ENCODE data around the gene NNT. TPM values are rescaled to one million over a fixed set of nuclear protein-coding genes. Genes with fewer than 3 reads are reported as not detected.

NNT gene
- total and polyA plus RNA-seq, 9 of the 15 experiments (the other 6 are each of a cell fraction or from before 2014, with no cell fraction given) = 21.9 to 68.6 (median 42.2) TPM

- TF ChIP-seq ZNF318 (IDR thresholded peaks at IDR 0.05; ENCODE audit: borderline replicate concordance in 1 of 2, low read depth in 1 of 2) = no peak
- TF ChIP-seq MCM7 (IDR thresholded peaks at IDR 0.05) = no peak
- TF ChIP-seq ZNF277 (CRISPR knock-in tag; IDR thresholded peaks at IDR 0.05; ENCODE audit: borderline replicate concordance) = no peak
Observed at GRCh38 chr5:43602461-43603343, at the start of gene NNT (continued).

All from K562 (cell line).